GM19240 (cell line): ENCODE results near the gene TNIP3.

ENCODE experiments used
- DNase-seq: peaks from one replicate; pipeline ENCODE4 v3.0.0; 2011; ENCODE audit warnings: low spot score; ENCODE audit not compliant: insufficient read length

Gene TNIP3

GRCh38 chr4:121088867-121089266 is 75.3 kb downstream of the TNIP3 start:
- no peak for DNase-seq
